Activated T-helper 1 cell treated with Interleukin-2 at 50 U/mL for 16 hours (primary cell): ENCODE measurements around the gene GAK.
"Not testable (repeated sequence)": the region's sequence is repeated elsewhere in the genome, so short reads cannot be mapped to it uniquely, and the experiment has no call there.

Experiments
- DNase-seq: peaks from one replicate; pipeline ENCODE4 v3.0.0-alpha.2; 2020; ENCODE audit warnings: low read depth

GAK gene

DNA sequence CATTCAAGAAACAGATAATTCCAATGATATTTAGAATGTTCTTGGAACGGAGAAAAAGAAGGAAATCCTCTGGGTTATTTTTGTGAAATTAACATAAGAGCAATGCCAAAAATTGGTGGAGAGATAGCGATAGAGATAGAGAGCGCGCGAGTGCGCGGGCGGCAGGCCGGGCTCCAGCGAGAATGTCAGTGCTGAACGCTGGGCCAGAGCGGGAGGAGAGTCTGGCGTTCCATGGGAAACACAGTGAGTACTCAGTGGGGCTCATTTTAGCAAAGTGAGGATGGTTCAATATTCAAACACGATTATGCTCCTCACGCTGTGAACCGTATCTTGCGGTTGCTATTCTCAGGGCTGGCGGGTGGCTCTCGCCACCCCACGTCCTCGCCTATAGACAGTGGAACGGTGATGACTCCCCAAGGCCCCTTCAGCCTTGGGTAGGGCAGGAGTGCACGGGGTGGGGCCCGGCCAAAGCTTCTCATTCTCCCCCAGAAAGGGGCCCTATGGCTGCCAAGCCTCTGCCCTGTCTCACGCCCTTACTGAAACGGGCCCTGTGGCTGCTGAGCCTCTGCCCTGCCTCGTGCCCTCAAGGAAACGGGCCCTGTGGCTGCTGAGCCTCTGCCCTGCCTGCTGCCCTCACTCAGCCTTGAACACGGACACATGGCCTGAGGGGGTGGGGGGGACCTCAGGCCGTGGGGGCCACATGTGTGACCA, 123.1 kb downstream of the GAK start:
- DNase-seq, result no peak

DNA sequence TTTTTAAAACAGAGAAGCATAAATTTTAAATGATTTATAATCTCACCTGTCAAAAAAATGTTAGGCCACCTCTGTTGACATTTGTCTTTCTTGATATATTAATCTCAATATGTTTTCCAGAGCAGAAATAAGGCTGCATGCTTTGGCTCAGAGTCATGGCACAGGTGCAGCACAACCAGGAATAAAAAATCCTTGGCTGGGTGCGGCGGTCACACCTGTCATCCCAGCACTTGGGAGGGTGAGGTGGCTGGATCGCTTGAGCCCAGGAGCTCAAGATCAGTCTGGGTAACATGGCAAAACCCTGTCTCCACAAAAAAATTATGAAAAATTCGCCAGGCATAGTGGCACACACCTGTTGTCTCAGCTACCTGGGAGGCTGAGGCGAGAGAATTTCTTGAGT, 124.3 kb downstream of the GAK start:
- no peak for DNase-seq

DNA sequence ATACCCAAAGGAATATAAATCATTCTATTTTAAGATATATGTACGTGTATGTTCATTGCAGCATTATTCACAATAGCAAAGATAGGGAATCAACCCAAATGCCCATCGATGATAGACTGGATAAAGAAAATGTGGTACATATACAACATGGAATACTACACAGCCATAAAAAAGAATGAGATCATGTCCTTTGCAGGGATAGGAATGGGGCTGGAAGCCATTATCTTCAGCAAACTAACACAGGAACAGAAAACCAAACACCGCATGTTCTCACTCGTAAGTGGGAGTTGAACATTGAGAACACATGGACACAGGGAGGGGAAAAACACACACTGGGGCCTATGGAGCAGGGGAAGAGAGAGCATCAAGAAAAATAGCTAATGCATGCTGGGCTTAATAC, 125.1 kb downstream of the GAK start:
- DNase-seq, result not testable (repeated sequence)

GRCh38 chr4:804804-805203, 127.3 kb downstream of the GAK start:
- no peak for DNase-seq

DNA sequence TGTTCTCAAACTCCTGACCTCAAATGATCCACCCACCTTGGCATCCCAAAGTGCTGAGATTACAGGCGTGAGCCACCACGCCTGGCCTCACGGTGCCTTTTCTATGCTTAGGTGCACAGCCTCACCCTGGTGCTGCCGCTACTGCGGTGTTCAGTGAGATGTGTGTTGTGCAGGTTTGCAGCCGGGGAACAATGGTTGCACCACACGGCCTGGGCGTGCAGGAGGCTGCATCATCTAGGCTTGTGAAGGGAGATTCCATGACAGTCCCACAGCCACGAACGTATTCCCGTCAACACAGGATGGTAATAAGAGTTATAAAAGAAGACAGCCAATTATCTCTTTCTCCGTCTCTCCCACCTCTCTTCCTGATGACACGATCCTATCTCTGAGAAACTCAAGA, 128.2 kb downstream of the GAK start:
- DNase-seq, result no peak

GRCh38 chr4:801436-802124, 130.5 kb downstream of the GAK start:
- no peak for DNase-seq
